ENCODE data around the gene ZNF10. TPM values are rescaled to one million over a fixed set of nuclear protein-coding genes. Genes with fewer than 3 reads are reported as not detected.

ZNF10 gene
- total RNA-seq, 1 donor = 5.2 TPM

DNA sequence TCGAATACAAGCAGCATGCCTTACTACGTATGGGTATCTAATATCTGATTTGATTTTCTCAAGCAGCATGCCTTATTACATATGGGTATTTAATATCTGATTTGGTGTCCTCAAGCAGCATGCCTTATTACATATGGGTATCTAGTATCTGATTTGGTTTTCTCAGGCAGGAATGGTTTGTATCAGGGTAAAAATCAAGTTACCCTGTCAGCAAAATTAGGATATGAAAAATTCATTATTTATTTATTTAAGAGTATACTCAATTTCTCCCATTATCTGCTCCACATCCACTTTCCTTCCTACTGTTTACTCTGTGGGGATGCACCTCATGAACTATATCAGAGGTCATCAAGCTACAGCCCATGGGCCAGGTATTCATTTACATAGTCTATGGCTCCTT lies 22.3 kb upstream of the ZNF10 start:
- no peak overlapping the region for H3K4me3 ChIP-seq (ENCODE audit: low read depth, low read length)

GRCh38 chr12:133120385-133121191 lies 9.8 kb upstream of the ZNF10 start:
- H3K4me3 ChIP-seq (ENCODE audit: low read depth, low read length) = no peak overlapping the region
- no peak for DNase-seq (ENCODE audit: low read depth)
- no peak for TF ChIP-seq CTCF (IDR thresholded peaks at IDR 0.05; ENCODE audit: insufficient read depth, low read depth, low read length)

More for the DNA sequence above, 22.3 kb upstream of the ZNF10 start:
- DNase-seq (ENCODE audit: low read depth) = no peak
- TF ChIP-seq CTCF (IDR thresholded peaks at IDR 0.05; ENCODE audit: insufficient read depth, low read depth, low read length) = no peak

DNA sequence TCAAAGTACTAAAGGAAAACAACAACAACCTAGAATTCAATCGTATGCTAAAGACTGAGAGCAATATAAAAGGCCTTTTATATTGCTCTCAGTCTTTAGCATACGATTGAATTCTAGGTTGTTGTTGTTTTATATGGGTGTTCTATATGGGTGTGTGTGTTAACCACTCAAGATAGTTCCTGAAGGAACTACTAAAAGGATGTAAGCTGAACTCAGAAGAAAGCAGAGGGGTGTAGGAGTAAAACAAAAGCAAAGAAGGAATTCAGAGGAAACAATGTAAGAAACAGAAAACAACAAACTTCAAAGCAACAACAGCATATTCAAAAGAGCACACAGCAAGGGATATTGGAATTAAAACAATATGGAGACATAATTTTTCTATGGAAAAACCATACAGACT lies 5.8 kb upstream of the ZNF10 start:
- no peak for DNase-seq (ENCODE audit: low read depth)
- H3K4me3 ChIP-seq (ENCODE audit: low read depth, low read length) = no peak overlapping the region
- TF ChIP-seq CTCF (IDR thresholded peaks at IDR 0.05; ENCODE audit: insufficient read depth, low read depth, low read length) = no peak

GRCh38 chr12:133129368-133130037 lies 924 bp upstream of the ZNF10 start:
- DNase-seq (ENCODE audit: low read depth) = peak; percentile 55
- H3K4me3 ChIP-seq (ENCODE audit: low read depth, low read length) = peak overlapping the region; percentile 92
- no peak for TF ChIP-seq CTCF (IDR thresholded peaks at IDR 0.05; ENCODE audit: insufficient read depth, low read depth, low read length)

GRCh38 chr12:133130808-133131128 lies 341 bp downstream of the ZNF10 start:
- H3K4me3 ChIP-seq (ENCODE audit: low read depth, low read length) = peak overlapping the region; percentile 92
- DNase-seq (ENCODE audit: low read depth) = no peak

DNA sequence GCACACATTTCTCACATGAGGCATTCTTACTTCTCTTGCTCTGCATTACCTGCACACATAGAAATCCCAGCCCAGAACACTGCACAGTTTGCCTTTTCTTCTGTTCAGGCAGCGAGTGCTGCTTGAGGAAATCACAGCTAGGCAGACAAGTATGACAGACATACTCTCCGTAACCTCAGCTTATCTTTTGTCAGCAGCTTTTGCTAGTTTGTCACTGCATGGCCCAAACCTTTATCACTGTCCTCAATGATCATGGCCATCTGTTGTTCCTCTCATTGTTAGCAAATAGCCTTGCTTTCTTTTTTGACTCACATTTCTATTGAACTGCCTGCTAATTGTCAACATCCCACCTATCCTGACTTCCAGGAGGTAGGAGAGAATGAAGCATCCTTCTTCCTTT lies 5.3 kb downstream of the ZNF10 start:
- no peak for DNase-seq (ENCODE audit: low read depth)
- TF ChIP-seq CTCF (IDR thresholded peaks at IDR 0.05; ENCODE audit: insufficient read depth, low read depth, low read length) = no peak
- H3K4me3 ChIP-seq (ENCODE audit: low read depth, low read length) = no peak overlapping the region

More at GRCh38 chr12:133130808-133131128, 341 bp downstream of the ZNF10 start:
- TF ChIP-seq CTCF (IDR thresholded peaks at IDR 0.05; ENCODE audit: insufficient read depth, low read depth, low read length) = no peak
